ENCODE results near the gene RAB3IP.
A peak's percentile ranks its signal among the peaks of the same experiment; 100 is the strongest.
"Not testable (repeated sequence)": the region's sequence is repeated elsewhere in the genome, so short reads cannot be mapped to it uniquely, and the experiment has no call there.

RAB3IP gene

GRCh38 chr12:69837657-69838415 is 99.2 kb downstream of the RAB3IP start:
- no peak for DNase-seq (ENCODE audit: low read depth)
- H3K4me3 ChIP-seq (ENCODE audit: low read length), result no peak overlapping the region
- no peak overlapping the region for H3K9ac ChIP-seq (ENCODE audit: low read length)
- no peaks in the 10 kb centered on the region for H3K9me3 ChIP-seq (ENCODE audit: control insufficient read depth, low read length)
- H3K36me3 ChIP-seq (ENCODE audit: control insufficient read depth, insufficient read depth, low read length, severe bottlenecking), result no peaks in the 10 kb centered on the region
- no peaks in the 10 kb centered on the region for H3K27me3 ChIP-seq (replicated peaks; ENCODE audit: control insufficient read depth, insufficient read depth, low read length)
- H3K4me1 ChIP-seq (ENCODE audit: control insufficient read depth, insufficient read depth, low read length), result peaks cover 25% of the 10 kb centered on the region

- no peak for DNase-seq (ENCODE audit: low read depth)
- H3K27me3 ChIP-seq (replicated peaks; ENCODE audit: control insufficient read depth, insufficient read depth, low read length), result no peaks in the 10 kb centered on the region
- peaks cover 9% of the 10 kb centered on the region for H3K4me1 ChIP-seq (ENCODE audit: control insufficient read depth, insufficient read depth, low read length)
- no peak overlapping the region for H3K4me3 ChIP-seq (ENCODE audit: low read length)
- no peaks in the 10 kb centered on the region for H3K9me3 ChIP-seq (ENCODE audit: control insufficient read depth, low read length)
- H3K36me3 ChIP-seq (ENCODE audit: control insufficient read depth, insufficient read depth, low read length, severe bottlenecking), result no peaks in the 10 kb centered on the region
- H3K9ac ChIP-seq (ENCODE audit: low read length), result no peak overlapping the region
These were observed 102.1 kb downstream of the RAB3IP start for GRCh38 chr12:69840727-69841126.

- no peak overlapping the region for H3K4me3 ChIP-seq (ENCODE audit: low read length)
- no peak overlapping the region for H3K9ac ChIP-seq (ENCODE audit: low read length)
- H3K4me1 ChIP-seq (ENCODE audit: control insufficient read depth, insufficient read depth, low read length), result peaks cover 9% of the 10 kb centered on the region
- H3K27me3 ChIP-seq (replicated peaks; ENCODE audit: control insufficient read depth, insufficient read depth, low read length), result no peaks in the 10 kb centered on the region
- no peak for DNase-seq (ENCODE audit: low read depth)
- no peaks in the 10 kb centered on the region for H3K9me3 ChIP-seq (ENCODE audit: control insufficient read depth, low read length)
- no peaks in the 10 kb centered on the region for H3K36me3 ChIP-seq (ENCODE audit: control insufficient read depth, insufficient read depth, low read length, severe bottlenecking)
These were observed 104.9 kb downstream of the RAB3IP start for GRCh38 chr12:69843608-69844007.

GRCh38 chr12:69844416-69844815 is 105.8 kb downstream of the RAB3IP start:
- Histone ChIP-seq H3K9me3 (ENCODE audit: control insufficient read depth, low read length) (no peaks in the 10 kb centered on the region), H3K36me3 (ENCODE audit: control insufficient read depth, insufficient read depth, low read length, severe bottlenecking) (no peaks in the 10 kb centered on the region), H3K4me3 (ENCODE audit: low read length) (no peak overlapping the region), H3K9ac (ENCODE audit: low read length) (no peak overlapping the region), H3K27me3 (replicated peaks; ENCODE audit: control insufficient read depth, insufficient read depth, low read length) (no peaks in the 10 kb centered on the region), H3K4me1 (ENCODE audit: control insufficient read depth, insufficient read depth, low read length) (peaks cover 9% of the 10 kb centered on the region)
- DNase-seq (ENCODE audit: low read depth), result no peak

- no peaks in the 10 kb centered on the region for H3K36me3 ChIP-seq (ENCODE audit: control insufficient read depth, insufficient read depth, low read length, severe bottlenecking)
- H3K27me3 ChIP-seq (replicated peaks; ENCODE audit: control insufficient read depth, insufficient read depth, low read length), result no peaks in the 10 kb centered on the region
- H3K9me3 ChIP-seq (ENCODE audit: control insufficient read depth, low read length), result no peaks in the 10 kb centered on the region
- no peak overlapping the region for H3K9ac ChIP-seq (ENCODE audit: low read length)
- DNase-seq (ENCODE audit: low read depth), result no peak
- H3K4me3 ChIP-seq (ENCODE audit: low read length), result no peak overlapping the region
- H3K4me1 ChIP-seq (ENCODE audit: control insufficient read depth, insufficient read depth, low read length), result peaks cover 9% of the 10 kb centered on the region
These were observed 106.2 kb downstream of the RAB3IP start for GRCh38 chr12:69844836-69845235.

- no peaks in the 10 kb centered on the region for H3K9me3 ChIP-seq (ENCODE audit: control insufficient read depth, low read length)
- H3K4me1 ChIP-seq (ENCODE audit: control insufficient read depth, insufficient read depth, low read length), result no peaks in the 10 kb centered on the region
- no peaks in the 10 kb centered on the region for H3K27me3 ChIP-seq (replicated peaks; ENCODE audit: control insufficient read depth, insufficient read depth, low read length)
- H3K4me3 ChIP-seq (ENCODE audit: low read length), result no peak overlapping the region
- H3K36me3 ChIP-seq (ENCODE audit: control insufficient read depth, insufficient read depth, low read length, severe bottlenecking), result no peaks in the 10 kb centered on the region
- no peak for DNase-seq (ENCODE audit: low read depth)
- no peak overlapping the region for H3K9ac ChIP-seq (ENCODE audit: low read length)
These were observed 108.3 kb downstream of the RAB3IP start for GRCh38 chr12:69846976-69847375.

GRCh38 chr12:69851976-69852375 is 113.3 kb downstream of the RAB3IP start:
- no peak overlapping the region for H3K4me3 ChIP-seq (ENCODE audit: low read length)
- no peak overlapping the region for H3K9ac ChIP-seq (ENCODE audit: low read length)
- no peaks in the 10 kb centered on the region for H3K9me3 ChIP-seq (ENCODE audit: control insufficient read depth, low read length)
- no peaks in the 10 kb centered on the region for H3K27me3 ChIP-seq (replicated peaks; ENCODE audit: control insufficient read depth, insufficient read depth, low read length)
- DNase-seq (ENCODE audit: low read depth), result peak; percentile 39
- H3K4me1 ChIP-seq (ENCODE audit: control insufficient read depth, insufficient read depth, low read length), result no peaks in the 10 kb centered on the region
- H3K36me3 ChIP-seq (ENCODE audit: control insufficient read depth, insufficient read depth, low read length, severe bottlenecking), result no peaks in the 10 kb centered on the region

GRCh38 chr12:69853176-69853961 is 114.7 kb downstream of the RAB3IP start:
- DNase-seq (ENCODE audit: low read depth); H3K27me3 ChIP-seq (replicated peaks; ENCODE audit: control insufficient read depth, insufficient read depth, low read length): not testable (repeated sequence)

GRCh38 chr12:69866698-69867097 is 128.0 kb downstream of the RAB3IP start:
- H3K9ac ChIP-seq (ENCODE audit: low read length), result no peak overlapping the region
- H3K4me1 ChIP-seq (ENCODE audit: control insufficient read depth, insufficient read depth, low read length), result no peaks in the 10 kb centered on the region
- H3K4me3 ChIP-seq (ENCODE audit: low read length), result no peak overlapping the region
- H3K36me3 ChIP-seq (ENCODE audit: control insufficient read depth, insufficient read depth, low read length, severe bottlenecking), result no peaks in the 10 kb centered on the region
- H3K27me3 ChIP-seq (replicated peaks; ENCODE audit: control insufficient read depth, insufficient read depth, low read length), result no peaks in the 10 kb centered on the region
- H3K9me3 ChIP-seq (ENCODE audit: control insufficient read depth, low read length), result no peaks in the 10 kb centered on the region
- DNase-seq (ENCODE audit: low read depth), result no peak

More at GRCh38 chr12:69853176-69853961, 114.7 kb downstream of the RAB3IP start:
- not testable (repeated sequence) for H3K36me3 ChIP-seq (ENCODE audit: control insufficient read depth, insufficient read depth, low read length, severe bottlenecking); H3K4me3 ChIP-seq (ENCODE audit: low read length); H3K9me3 ChIP-seq (ENCODE audit: control insufficient read depth, low read length); H3K9ac ChIP-seq (ENCODE audit: low read length); H3K4me1 ChIP-seq (ENCODE audit: control insufficient read depth, insufficient read depth, low read length)

- Histone ChIP-seq H3K36me3 (ENCODE audit: control insufficient read depth, insufficient read depth, low read length, severe bottlenecking) (no peaks in the 10 kb centered on the region), H3K4me3 (ENCODE audit: low read length) (no peak overlapping the region), H3K27me3 (replicated peaks; ENCODE audit: control insufficient read depth, insufficient read depth, low read length) (no peaks in the 10 kb centered on the region), H3K9ac (ENCODE audit: low read length) (no peak overlapping the region), H3K9me3 (ENCODE audit: control insufficient read depth, low read length) (no peaks in the 10 kb centered on the region), H3K4me1 (ENCODE audit: control insufficient read depth, insufficient read depth, low read length) (peaks cover 9% of the 10 kb centered on the region)
- no peak for DNase-seq (ENCODE audit: low read depth)
These were observed 130.0 kb downstream of the RAB3IP start for GRCh38 chr12:69868695-69869094.

- Histone ChIP-seq H3K9ac (ENCODE audit: low read length) (no peak overlapping the region), H3K27me3 (replicated peaks; ENCODE audit: control insufficient read depth, insufficient read depth, low read length) (no peaks in the 10 kb centered on the region), H3K36me3 (ENCODE audit: control insufficient read depth, insufficient read depth, low read length, severe bottlenecking) (no peaks in the 10 kb centered on the region), H3K4me1 (ENCODE audit: control insufficient read depth, insufficient read depth, low read length) (peaks cover 19% of the 10 kb centered on the region), H3K4me3 (ENCODE audit: low read length) (peak overlapping the region; percentile 35), H3K9me3 (ENCODE audit: control insufficient read depth, low read length) (no peaks in the 10 kb centered on the region)
- no peak for DNase-seq (ENCODE audit: low read depth)
These were observed 134.1 kb downstream of the RAB3IP start for GRCh38 chr12:69872804-69873203.
